Kidney (tissue), 14 donors: Measurements from ENCODE around the gene DCN. TPM values are rescaled to one million over a fixed set of nuclear protein-coding genes. Genes with fewer than 3 reads are reported as not detected.
A peak's percentile ranks its signal among the peaks of the same experiment; 100 is the strongest.

Experiments
- DNase-seq, 5 donors: peaks; one replicate each; pipeline ENCODE4 v3.0.0-alpha.2; 2013 to 2020
- FAIRE-seq: peaks from 2 replicates; lab custom pipeline; 2012; peaks lifted over from hg19 to GRCh38; lab: Jason Lieb, UNC
- H3K27ac ChIP-seq, 2 donors: one replicate each; pipeline ENCODE4 v1.7.0; 2013; ENCODE audit warnings: low read depth in 2 of 2, low read length in 2 of 2, inconsistent platforms in 1 of 2
- H3K27me3 ChIP-seq: one replicate; pipeline ENCODE4 v1.7.1; 2013; ENCODE audit warnings: low read length, inconsistent platforms; ENCODE audit not compliant: control insufficient read depth, insufficient read depth
- H3K36me3 ChIP-seq, 3 donors: one replicate each; pipeline versions ENCODE4 v1.7.0 to v1.7.1; 2013; ENCODE audit warnings: low read length in 3 of 3, control low read depth in 1 of 3, inconsistent platforms in 1 of 3; ENCODE audit not compliant: insufficient read depth in 3 of 3, control insufficient read depth in 2 of 3
- H3K4me1 ChIP-seq, 3 donors: one replicate each; pipeline versions ENCODE4 v1.7.0 to v1.7.1; 2013; ENCODE audit warnings: low read length in 3 of 3, inconsistent platforms in 1 of 3, low read depth in 1 of 3; ENCODE audit not compliant: control insufficient read depth in 2 of 3, insufficient read depth in 2 of 3
- H3K4me3 ChIP-seq, 3 donors: one replicate each; pipeline versions ENCODE4 v1.7.0 to v1.8.1; 2013; ENCODE audit warnings: low read length in 3 of 3, control low read depth in 1 of 3, inconsistent platforms in 1 of 3
- H3K9ac ChIP-seq, 3 donors: one replicate each; pipeline versions ENCODE4 v1.7.0 to v1.7.1; 2013; ENCODE audit warnings: low read length in 3 of 3, control low read depth in 1 of 3, inconsistent platforms in 1 of 3
- H3K9me3 ChIP-seq, 3 donors: one replicate each; pipeline versions ENCODE4 v1.7.0 to v1.7.1; 2013; ENCODE audit warnings: low read length in 3 of 3, control low read depth in 1 of 3, inconsistent platforms in 1 of 3; ENCODE audit not compliant: control insufficient read depth in 2 of 3, insufficient read depth in 1 of 3
- CTCF ChIP-seq: IDR thresholded peaks from 3 replicates; pipeline ENCODE4 v1.5.1; 2012; ENCODE audit warnings: mild to moderate bottlenecking, moderate library complexity, borderline replicate concordance; ENCODE audit not compliant: insufficient read depth; ENCODE audit errors: extremely low read depth
- intact Hi-C: fragments of 100-400 bp; cut with DNase I; formaldehyde crosslinking; loops from one replicate; pipeline ENCODE4 v1.11.1; 2022
- polyA plus RNA-seq: library from polyadenylated mRNA; stranded (reverse); fragments of 350-450 nt; fragmentation: Illumina TruSeq; extraction: RNeasy Lipid Tissue Mini Kit (QIAGEN cat#74804); gene quantifications from one replicate; pipeline ENCODE4 v1.2.3, GENCODE V29; 2014; ENCODE audit warnings: low read depth, low replicate concordance; ENCODE audit not compliant: insufficient read depth
- total RNA-seq: library from RNA; stranded (reverse); fragmentation: NEBNext Ultra II Directional; extraction: Animal tissue kit (Norgen Biotek cat#: 25700); gene quantifications from one replicate; pipeline ENCODE4 v1.2.1, GENCODE V29; 2021
- donor health status: control.
- donor health status: control.
- donor health status: control.
- donor health status: control.
- donor health status: control.
- donor health status: DM: yes; HTN: yes; CAD: no.
- donor health status: Normal renal cell carcinoma (clear cell type).

The DCN gene
- total and polyA plus RNA-seq, 2 donors from 2014 or later = 239 to 317 TPM

- Histone ChIP-seq H3K4me3 (no peak overlapping the region), H3K27me3 (no peaks in the 10 kb centered on the region), H3K9me3 (no peaks in the 10 kb centered on the region), H3K4me1 (no peaks in the 10 kb centered on the region), H3K27ac (no peak overlapping the region), H3K36me3 (no peaks in the 10 kb centered on the region), H3K9ac (no peak overlapping the region)
- DNase-seq (no peak), FAIRE-seq (no peak)
- intact Hi-C loops = no loop called here
- no peak for TF ChIP-seq CTCF
These were observed 63.5 kb downstream of the DCN start for GRCh38 chr12:91119089-91119488.

- no peaks in the 10 kb centered on the region for H3K9me3 ChIP-seq
- TF ChIP-seq CTCF = no peak
- intact Hi-C loops = no loop called here
- H3K27me3 ChIP-seq = no peaks in the 10 kb centered on the region
- no peaks in the 10 kb centered on the region for H3K36me3 ChIP-seq
- DNase-seq (no peak), FAIRE-seq (no peak)
- H3K27ac ChIP-seq = no peak overlapping the region
- H3K9ac ChIP-seq = no peak overlapping the region
- no peak overlapping the region for H3K4me3 ChIP-seq
- H3K4me1 ChIP-seq = no peaks in the 10 kb centered on the region
These were observed 69.0 kb downstream of the DCN start for GRCh38 chr12:91113621-91114020.

- H3K9me3 ChIP-seq = no peaks in the 10 kb centered on the region
- H3K4me3 ChIP-seq = peak within 1 kb of the TSS in 2 of 3 donors; percentile 45 to 55
- DNase-seq (peak in 2 of 5 donors; percentile 11 to 27), FAIRE-seq (no peak)
- H3K4me1 ChIP-seq = no peaks in the 10 kb centered on the region
- intact Hi-C loops = no loop called here
- peak within 1 kb of the TSS; percentile 26 to 69 for H3K27ac ChIP-seq
- H3K9ac ChIP-seq = no peak within 1 kb of the TSS
- no peaks in the 10 kb centered on the region for H3K27me3 ChIP-seq
- no peaks in the 10 kb centered on the region for H3K36me3 ChIP-seq
- no peak for TF ChIP-seq CTCF
These were observed 71.0 kb downstream of the DCN start, which contains the start of gene LUM for GRCh38 chr12:91111366-91112325. Gene LUM (minus strand): TSS chr12:91111494. CDS start chr12:91108979, 2,515 bp downstream.
